Karpas-422 (cell line): ENCODE data around the gene EPC2. TPM values are rescaled to one million over a fixed set of nuclear protein-coding genes. Genes with fewer than 3 reads are reported as not detected.
A peak's percentile ranks its signal among the peaks of the same experiment; 100 is the strongest.

Source experiments
- DNase-seq: peaks from one replicate; pipeline ENCODE4 v3.0.0-alpha.2; 2015
- H2AFZ ChIP-seq: fragments of 200-600 bp; sonication (generic); 2 replicates; pipeline ENCODE4 v1.6.1; 2014; ENCODE audit warnings: antibody characterized with exemption, low read length, mixed read lengths
- H3K27ac ChIP-seq: fragments of 200-600 bp; sonication (generic); 2 replicates; pipeline ENCODE4 v1.5.1; 2014; ENCODE audit warnings: mild to moderate bottlenecking, low read length, moderate library complexity
- H3K27me3 ChIP-seq: fragments of 200-600 bp; sonication (generic); 2 replicates; pipeline ENCODE4 v1.6.1; 2014; ENCODE audit warnings: low read length, mixed read lengths
- H3K36me3 ChIP-seq: fragments of 200-600 bp; sonication (generic); 2 replicates; pipeline ENCODE4 v1.6.1; 2014; ENCODE audit warnings: low read length, mixed read lengths; ENCODE audit not compliant: insufficient read depth
- H3K4me1 ChIP-seq: fragments of 200-600 bp; sonication (generic); 2 replicates; pipeline ENCODE4 v1.6.1; 2014; ENCODE audit warnings: mild to moderate bottlenecking, low read length, mixed read lengths
- H3K4me2 ChIP-seq: fragments of 200-600 bp; sonication (generic); 2 replicates; pipeline ENCODE4 v1.6.1; 2014; ENCODE audit warnings: low read length, low read depth, mild to moderate bottlenecking; ENCODE audit not compliant: poor library complexity, severe bottlenecking
- H3K4me3 ChIP-seq: fragments of 200-600 bp; sonication (generic); 2 replicates; pipeline ENCODE4 v1.5.1; 2014; ENCODE audit warnings: mild to moderate bottlenecking, antibody characterized with exemption, low read length, mixed read lengths
- H3K79me2 ChIP-seq: fragments of 200-600 bp; sonication (generic); 2 replicates; pipeline ENCODE4 v1.6.1; 2014; ENCODE audit warnings: mild to moderate bottlenecking, low read length, mixed read lengths
- H3K9ac ChIP-seq: fragments of 200-600 bp; sonication (generic); 2 replicates; pipeline ENCODE4 v1.6.0; 2014; ENCODE audit warnings: low read length
- H3K9me2 ChIP-seq: fragments of 200-600 bp; sonication (generic), shearing (Covaris generic); replicated peaks from 2 replicates; pipeline ENCODE4 v1.6.0; 2014; ENCODE audit warnings: mild to moderate bottlenecking, low read length, moderate library complexity; ENCODE audit not compliant: insufficient read depth
- H3K9me3 ChIP-seq: fragments of 300-700, 200-600 bp; sonication (generic); 2 replicates; pipeline ENCODE4 v1.6.1; 2014; ENCODE audit warnings: low read length, mixed read lengths
- H4K20me1 ChIP-seq: fragments of 200-600 bp; sonication (generic); 2 replicates; pipeline ENCODE4 v1.6.1; 2014; ENCODE audit warnings: mild to moderate bottlenecking, antibody characterized with exemption, low read length, low read depth; ENCODE audit not compliant: insufficient read depth
- small RNA-seq: library from RNA; depleted of rRNA; stranded (forward); fragments of <200 nt; gene quantifications from one replicate; pipeline ENCODE3, GENCODE V24; 2014
- total RNA-seq: library from RNA; depleted of rRNA; stranded (reverse); fragments of >200 nt; shearing (Covaris generic); gene quantifications from 2 replicates; pipeline ENCODE4 v1.2.3, GENCODE V29; 2014; ENCODE audit warnings: low replicate concordance; rRNA removed

Gene EPC2
- total RNA-seq, 1 experiment from 2014 or later: 30.3 TPM

DNA sequence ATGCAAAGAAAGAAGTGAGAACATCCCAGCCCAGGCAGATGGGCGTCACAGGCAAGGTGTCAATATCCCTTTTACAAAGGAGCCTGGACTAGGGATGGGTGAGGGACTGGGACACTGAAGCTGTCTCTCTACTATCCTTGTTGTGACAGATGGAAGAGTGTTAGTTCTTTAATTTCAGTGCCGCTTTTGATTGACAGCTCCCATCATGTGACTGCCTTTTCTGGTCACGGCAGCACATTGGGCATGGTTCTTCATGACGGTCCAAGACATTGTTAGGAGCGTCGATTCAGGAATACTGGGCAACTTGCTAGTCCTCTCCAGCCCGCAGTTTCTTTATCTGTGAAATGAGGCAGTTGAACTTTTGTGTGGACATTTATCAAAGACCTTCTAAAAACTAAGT is 188.1 kb downstream of the EPC2 start:
- peak; percentile 9 for DNase-seq
- H3K9ac ChIP-seq: no peak overlapping the region
- H2AFZ ChIP-seq: no peak overlapping the region
- H4K20me1 ChIP-seq: no peaks in the 10 kb centered on the region
- H3K27ac ChIP-seq: no peak overlapping the region
- no peaks in the 10 kb centered on the region for H3K9me2 ChIP-seq
- H3K4me3 ChIP-seq: no peak overlapping the region
- no peaks in the 10 kb centered on the region for H3K4me1 ChIP-seq
- no peaks in the 10 kb centered on the region for H3K9me3 ChIP-seq
- H3K36me3 ChIP-seq: no peaks in the 10 kb centered on the region
- no peaks in the 10 kb centered on the region for H3K27me3 ChIP-seq
- H3K4me2 ChIP-seq: no peak overlapping the region
- H3K79me2 ChIP-seq: no peaks in the 10 kb centered on the region

Small RNAs within 50 kb of the gene (small RNA-seq; reads per million reads assigned to genes)
- 1.0 reads per million, percentile 30 among the genes with 10 or more reads in this experiment for gene RNU2-9P
- gene RPS29P8: not detected

Other genes starting within 250 kb of the EPC2 start
- gene KIF5C, start 230.5 kb downstream of the EPC2 start, total RNA-seq: 8.3 and 11.3 TPM in 2 replicates